Activated naive CD4-positive, alpha-beta T cell treated with anti-CD3 and anti-CD28 coated beads, Interleukin-2, amount 50 U/mL, for 72 hours (primary cell): ENCODE measurements around the gene DIP2C. TPM values are rescaled to one million over a fixed set of nuclear protein-coding genes. Genes with fewer than 3 reads are reported as not detected.
"Not testable (repeated sequence)": the region's sequence is repeated elsewhere in the genome, so short reads cannot be mapped to it uniquely, and the experiment has no call there.

Experiments used
- ATAC-seq, 2 donors: fragments of 150-1000 bp; cut with Tn5 transposase; 2 replicates each; pipeline ENCODE4 v1.10.0; 2021; ENCODE audit warnings: mild to moderate bottlenecking in 2 of 2, moderate library complexity in 2 of 2
- DNase-seq, 2 donors: peaks; one replicate each; pipeline ENCODE4 v3.0.0; 2021 to 2022; ENCODE audit warnings: low spot score in 2 of 2
- H3K27ac Mint-ChIP-seq, 2 donors: one replicate each; pipeline ENCODE4 v1.8.0; 2022; ENCODE audit warnings: mild to moderate bottlenecking in 2 of 2, mixed read lengths in 2 of 2
- H3K36me3 Mint-ChIP-seq, 2 donors: one replicate each; pipeline ENCODE4 v1.8.0; 2022; ENCODE audit warnings: mixed read lengths in 2 of 2
- H3K9me3 Mint-ChIP-seq, 2 donors: one replicate each; pipeline ENCODE4 v1.8.0; 2022; ENCODE audit warnings: mixed read lengths in 2 of 2
- total RNA-seq, 2 donors: library from RNA; stranded (reverse); gene quantifications; one replicate each; pipeline ENCODE4 v1.2.3, GENCODE V29; 2022

The DIP2C gene
- total RNA-seq, 2 donors from 2014 or later, result 0.55 to 1.7 TPM

DNA sequence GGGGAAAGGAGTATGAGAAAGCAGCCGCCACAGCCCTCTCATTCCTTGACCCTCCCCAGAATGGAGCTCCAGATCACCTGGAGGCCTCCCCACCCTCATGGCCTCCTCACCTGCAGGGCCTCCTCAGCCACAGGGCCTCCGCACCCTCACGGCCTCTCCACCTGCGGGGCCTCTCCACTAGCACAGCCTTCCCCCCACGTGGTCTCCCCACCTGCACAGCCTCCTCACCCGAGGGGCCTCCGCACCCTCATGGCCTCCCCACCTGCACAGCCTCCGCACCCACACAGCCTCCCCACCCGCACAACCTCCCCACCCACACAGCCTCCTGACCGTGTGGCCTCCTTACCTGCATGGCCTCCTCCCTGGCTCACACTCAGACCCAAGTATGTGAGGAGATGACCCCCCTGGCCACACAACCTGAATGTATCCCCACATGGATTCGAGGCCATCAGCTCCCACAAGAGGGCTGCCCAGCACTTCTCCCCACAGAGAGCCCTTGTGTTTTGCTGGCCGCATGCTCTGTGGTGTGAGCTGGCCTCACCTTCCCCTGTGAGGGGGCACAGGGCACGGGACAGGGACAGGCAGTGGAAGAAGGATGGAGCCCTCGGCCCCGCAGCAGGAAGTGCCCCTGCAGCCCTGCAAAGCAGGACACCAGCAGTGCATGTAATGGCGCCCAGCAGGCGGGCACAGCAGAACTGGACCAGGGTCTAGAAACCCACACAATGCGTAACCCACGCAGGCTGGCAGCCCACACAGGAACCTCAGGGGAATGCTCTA is 3.1 kb downstream of the DIP2C start:
- ATAC-seq (no peak), DNase-seq (no peak)
- Mint-ChIP-seq H3K27ac (no peak overlapping the region), H3K36me3 (no peaks in the 10 kb centered on the region), H3K9me3 (no peaks in the 10 kb centered on the region)

DNA sequence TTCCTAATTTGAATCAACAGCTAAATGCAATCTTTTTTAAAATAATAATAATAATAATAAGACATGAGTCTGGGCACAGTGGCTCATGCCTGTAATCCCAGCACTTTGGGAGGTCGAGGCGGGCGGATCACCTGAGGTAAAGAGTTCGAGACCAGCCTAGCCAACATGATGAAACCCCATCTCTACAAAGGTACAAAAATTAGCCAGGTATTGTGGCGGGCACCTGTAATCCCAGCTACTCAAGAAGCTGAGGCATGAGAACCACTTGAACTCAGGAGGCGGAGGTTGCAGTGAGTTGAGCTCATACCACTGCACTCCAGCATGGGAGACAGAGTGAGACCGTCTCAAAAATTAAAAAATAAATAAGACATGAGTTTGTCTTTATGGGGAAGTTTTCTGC is 3.9 kb downstream of the DIP2C start:
- no peak for DNase-seq
- no peak for ATAC-seq
- Mint-ChIP-seq H3K27ac (no peak overlapping the region), H3K36me3 (no peaks in the 10 kb centered on the region), H3K9me3 (no peaks in the 10 kb centered on the region)

GRCh38 chr10:683448-684071 is 5.9 kb downstream of the DIP2C start:
- H3K9me3 Mint-ChIP-seq, result no peaks in the 10 kb centered on the region
- ATAC-seq, result peak in 1 of 2 donors; percentile 24
- no peaks in the 10 kb centered on the region for H3K36me3 Mint-ChIP-seq
- H3K27ac Mint-ChIP-seq, result no peak overlapping the region
- DNase-seq, result no peak

GRCh38 chr10:682931-683447 is 6.5 kb downstream of the DIP2C start:
- no peak for ATAC-seq
- H3K9me3 Mint-ChIP-seq, result no peaks in the 10 kb centered on the region
- DNase-seq, result no peak
- no peaks in the 10 kb centered on the region for H3K36me3 Mint-ChIP-seq
- no peak overlapping the region for H3K27ac Mint-ChIP-seq

DNA sequence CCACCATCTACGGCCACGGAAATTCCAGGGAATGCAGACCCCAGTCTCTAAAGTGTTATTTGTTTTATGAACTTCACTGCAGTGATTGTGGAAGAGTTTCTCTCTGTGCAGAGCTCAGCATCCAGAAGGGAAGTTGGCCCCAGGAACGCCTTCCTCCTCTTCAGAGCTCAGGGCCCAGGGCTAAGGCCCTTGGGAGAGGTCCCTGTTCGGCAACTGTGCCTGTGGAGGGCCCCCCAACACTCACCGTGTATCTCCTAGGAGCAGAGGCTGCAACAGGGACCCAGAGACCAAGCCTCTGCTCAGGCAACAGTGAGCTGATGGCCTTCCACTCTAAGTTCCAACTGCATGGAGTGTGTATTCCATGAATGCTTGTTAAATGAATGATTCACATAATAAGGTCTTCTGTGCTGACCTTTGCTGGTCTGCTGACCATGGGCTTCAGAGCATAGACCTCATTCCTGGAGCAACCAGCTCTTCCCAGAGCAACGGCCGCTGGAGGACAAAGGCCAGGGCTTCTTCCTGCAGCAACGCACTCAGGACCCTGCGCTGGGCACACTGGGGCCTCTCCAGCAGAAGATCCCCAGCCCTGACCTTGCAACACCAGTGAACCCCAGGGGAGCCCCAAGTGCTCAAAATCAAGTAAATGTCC is 7.7 kb downstream of the DIP2C start:
- ATAC-seq, result no peak
- Mint-ChIP-seq H3K36me3 (no peaks in the 10 kb centered on the region), H3K27ac (no peak overlapping the region), H3K9me3 (no peaks in the 10 kb centered on the region)
- no peak for DNase-seq

DNA sequence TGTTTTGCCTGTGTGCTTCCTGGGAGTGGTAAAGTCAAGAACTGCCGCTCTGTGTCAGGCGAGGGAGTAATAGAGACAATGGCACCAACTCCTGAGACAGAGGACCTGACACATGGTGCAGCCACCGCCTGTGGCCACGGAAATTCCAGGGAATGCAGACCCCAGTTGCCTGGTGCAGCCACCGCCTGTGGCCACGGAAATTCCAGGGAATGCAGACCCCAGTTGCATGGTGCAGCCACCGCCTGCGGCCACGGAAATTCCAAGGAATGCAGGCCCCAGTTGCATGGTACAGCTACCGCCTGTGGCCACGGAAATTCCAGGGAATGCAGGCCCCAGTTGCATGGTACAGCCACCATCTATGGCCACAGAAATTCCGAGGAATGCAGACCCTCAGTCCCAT is 8.7 kb downstream of the DIP2C start:
- Mint-ChIP-seq H3K27ac (no peak overlapping the region), H3K36me3 (no peaks in the 10 kb centered on the region), H3K9me3 (no peaks in the 10 kb centered on the region)
- no peak for DNase-seq
- no peak for ATAC-seq

DNA sequence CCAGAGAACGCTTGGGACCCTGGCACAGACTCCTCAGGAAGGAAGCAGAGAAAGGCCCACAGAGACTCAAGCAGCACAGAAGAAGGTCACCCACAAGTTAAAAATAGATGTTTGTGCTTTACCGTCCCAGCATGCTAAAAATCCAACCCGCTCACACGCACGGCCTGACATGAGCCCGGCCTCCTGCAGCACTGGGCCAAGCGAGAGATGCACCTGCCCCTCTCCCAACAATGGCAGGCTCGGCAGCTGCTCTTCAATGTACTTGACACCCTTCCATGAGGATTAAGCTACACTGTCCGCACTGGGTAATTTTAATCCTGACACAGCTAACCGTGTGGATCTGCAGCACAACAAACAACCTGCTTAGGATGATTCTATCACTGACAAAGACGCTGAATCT is 9.3 kb downstream of the DIP2C start:
- Mint-ChIP-seq H3K36me3 (no peaks in the 10 kb centered on the region), H3K9me3 (no peaks in the 10 kb centered on the region), H3K27ac (no peak overlapping the region)
- ATAC-seq (no peak), DNase-seq (no peak)

- Mint-ChIP-seq H3K36me3 (no peaks in the 10 kb centered on the region), H3K9me3 (no peaks in the 10 kb centered on the region), H3K27ac (no peak overlapping the region)
- DNase-seq (no peak), ATAC-seq (no peak)
These were observed 9.9 kb downstream of the DIP2C start for GRCh38 chr10:679556-679955.

DNA sequence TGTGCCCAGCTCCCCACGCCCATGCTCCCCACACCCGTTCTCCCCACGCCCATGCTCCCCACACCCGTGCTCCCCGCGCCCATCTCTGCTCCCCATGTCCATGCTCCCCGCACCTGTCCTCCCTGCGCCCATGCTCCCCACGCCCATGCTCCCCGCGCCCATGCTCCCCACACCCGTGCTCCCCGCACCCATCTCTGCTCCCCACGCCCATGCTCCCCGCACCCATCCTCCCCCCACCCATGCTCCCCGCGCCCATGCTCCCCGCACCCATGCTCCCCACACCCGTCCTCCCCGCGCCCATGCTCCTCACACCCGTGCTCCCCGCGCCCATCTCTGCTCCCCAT is 10.8 kb downstream of the DIP2C start:
- H3K36me3 Mint-ChIP-seq, ATAC-seq, DNase-seq, H3K27ac Mint-ChIP-seq, H3K9me3 Mint-ChIP-seq: not testable (repeated sequence)

DNA sequence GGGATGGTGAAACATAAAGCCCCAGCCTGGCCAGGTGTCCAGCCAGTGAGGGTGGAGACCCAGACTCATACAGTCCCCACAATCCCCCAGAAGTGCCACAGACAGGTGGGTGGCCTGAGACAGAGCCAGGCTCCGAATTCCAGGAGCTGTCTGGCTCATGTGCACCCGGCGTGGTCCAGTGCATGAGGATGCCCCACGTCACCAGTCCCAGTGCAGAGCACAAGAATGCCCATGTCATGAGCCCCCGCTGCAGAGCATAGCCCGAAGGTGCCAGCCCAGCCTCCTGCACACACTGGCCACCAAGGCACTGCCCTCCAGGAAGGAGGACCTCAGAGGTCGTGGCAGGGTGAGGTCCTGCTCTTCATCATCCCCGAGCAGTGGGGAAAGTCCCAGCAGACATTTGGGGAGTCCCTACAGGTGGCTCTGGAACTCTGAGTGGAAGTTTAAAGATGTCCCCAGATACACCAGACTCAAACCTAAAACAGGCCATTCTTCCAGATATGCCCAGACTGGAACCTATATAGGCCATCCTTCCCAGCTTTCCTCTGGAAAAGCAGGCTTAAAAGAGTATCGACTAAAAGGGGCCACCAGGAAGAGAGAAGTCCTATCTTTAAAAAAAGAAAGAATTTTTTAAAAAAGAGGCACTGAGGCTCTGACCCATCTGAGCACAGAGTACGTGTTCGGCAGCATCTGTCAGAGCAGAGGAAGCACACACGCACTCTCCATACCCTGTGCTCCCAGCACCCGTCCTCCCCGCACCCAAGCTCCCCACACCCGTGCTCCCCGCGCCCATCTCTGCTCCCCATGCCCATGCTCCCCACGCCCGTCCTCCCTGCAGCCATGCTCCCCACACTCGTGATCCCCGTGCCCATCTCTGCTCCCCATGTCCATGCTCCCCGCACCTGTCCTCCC is 11.5 kb downstream of the DIP2C start:
- Mint-ChIP-seq H3K36me3 (no peaks in the 10 kb centered on the region), H3K27ac (no peak overlapping the region), H3K9me3 (no peaks in the 10 kb centered on the region)
- DNase-seq (no peak), ATAC-seq (peak in 1 of 2 donors; percentile 81)

DNA sequence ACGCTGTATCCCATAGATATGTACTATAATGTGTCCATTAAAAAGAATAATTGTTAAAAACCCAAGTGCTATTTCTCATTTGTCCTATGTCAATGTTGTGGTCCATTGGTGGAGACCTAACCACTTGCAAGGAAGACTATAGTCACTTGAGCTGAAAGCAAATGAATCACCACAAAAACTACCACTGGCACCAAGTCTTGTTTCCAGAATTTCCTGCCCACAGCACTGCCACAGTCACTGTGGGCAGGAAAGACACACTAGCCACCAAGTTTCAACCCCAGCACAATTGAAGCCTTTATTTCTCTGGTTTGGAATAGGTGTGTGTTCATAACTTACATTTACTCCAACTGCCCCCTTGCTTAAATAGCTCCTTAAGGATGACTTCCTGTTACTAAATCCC is 12.4 kb downstream of the DIP2C start:
- H3K27ac Mint-ChIP-seq, result no peak overlapping the region
- no peaks in the 10 kb centered on the region for H3K9me3 Mint-ChIP-seq
- no peaks in the 10 kb centered on the region for H3K36me3 Mint-ChIP-seq
- ATAC-seq (peak; percentile 68 to 80), DNase-seq (no peak)

- H3K36me3 Mint-ChIP-seq, result no peaks in the 10 kb centered on the region
- peak; percentile 44 to 82 for ATAC-seq
- no peak for DNase-seq
- H3K27ac Mint-ChIP-seq, result no peak overlapping the region
- no peaks in the 10 kb centered on the region for H3K9me3 Mint-ChIP-seq
These were observed 13.3 kb downstream of the DIP2C start for GRCh38 chr10:676178-676577.

GRCh38 chr10:675532-675931 is 13.9 kb downstream of the DIP2C start:
- no peaks in the 10 kb centered on the region for H3K36me3 Mint-ChIP-seq
- no peak for ATAC-seq

GRCh38 chr10:673492-673891 is 16.0 kb downstream of the DIP2C start:
- no peak for ATAC-seq
- no peak overlapping the region for H3K27ac Mint-ChIP-seq
- H3K9me3 Mint-ChIP-seq, result no peaks in the 10 kb centered on the region
- no peak for DNase-seq
- no peaks in the 10 kb centered on the region for H3K36me3 Mint-ChIP-seq

More at GRCh38 chr10:675532-675931, 13.9 kb downstream of the DIP2C start:
- DNase-seq, result no peak
- Mint-ChIP-seq H3K9me3 (no peaks in the 10 kb centered on the region), H3K27ac (no peak overlapping the region)

DNA sequence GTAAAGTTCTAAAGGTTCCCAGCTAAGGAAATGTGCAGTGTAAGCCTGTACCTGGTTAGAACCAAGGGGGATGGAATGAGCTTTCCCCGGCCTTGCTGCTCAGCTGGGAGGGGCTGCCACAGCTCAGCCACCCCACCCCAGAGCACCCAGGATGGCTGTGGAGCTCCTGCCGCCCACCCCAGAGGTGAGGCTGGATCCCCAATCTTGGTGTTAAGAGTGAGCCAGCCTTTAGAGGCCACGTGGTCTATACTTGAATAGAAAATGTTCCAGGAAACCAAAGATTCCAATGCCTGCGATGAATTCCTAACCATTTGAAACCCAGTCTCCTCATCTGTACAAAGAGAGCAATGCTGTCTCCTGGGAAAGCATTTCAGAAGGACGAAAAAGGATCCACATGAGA is 16.5 kb downstream of the DIP2C start:
- DNase-seq (no peak), ATAC-seq (no peak)
- no peaks in the 10 kb centered on the region for H3K9me3 Mint-ChIP-seq
- no peaks in the 10 kb centered on the region for H3K36me3 Mint-ChIP-seq
- H3K27ac Mint-ChIP-seq, result no peak overlapping the region

GRCh38 chr10:672203-672602 is 17.3 kb downstream of the DIP2C start:
- Mint-ChIP-seq H3K27ac (no peak overlapping the region), H3K36me3 (no peaks in the 10 kb centered on the region), H3K9me3 (no peaks in the 10 kb centered on the region)
- ATAC-seq (no peak), DNase-seq (no peak)

DNA sequence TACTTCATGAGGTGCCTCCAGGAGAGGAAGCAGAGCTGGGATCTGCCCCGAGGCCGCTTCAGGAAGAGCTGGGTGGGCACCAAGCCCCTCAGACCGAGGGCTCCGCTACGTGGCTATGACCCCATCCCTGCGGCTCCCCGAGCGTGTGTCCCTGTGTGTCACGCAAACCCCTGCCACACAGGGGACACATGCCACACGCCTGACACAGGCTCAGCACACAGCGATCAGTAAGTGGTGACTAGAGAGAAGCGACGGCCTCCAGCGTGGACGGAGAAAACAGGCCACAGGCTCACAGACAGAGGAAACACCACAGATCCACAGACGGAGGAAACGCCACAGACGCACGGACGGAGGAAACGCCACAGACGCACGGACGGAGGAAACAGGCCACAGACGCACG is 18.5 kb downstream of the DIP2C start:
- Mint-ChIP-seq H3K9me3 (no peaks in the 10 kb centered on the region), H3K36me3 (no peaks in the 10 kb centered on the region), H3K27ac (no peak overlapping the region)
- DNase-seq (no peak), ATAC-seq (no peak)
